DOHH2 (cell line): ENCODE data around the gene GTF3C1.

Experiments
- H3F3A ChIP-seq: fragments of 200-600 bp; sonication (generic), shearing (Covaris generic); 2 replicates; pipeline ENCODE4 v1.6.0; 2016; ENCODE audit warnings: antibody characterized with exemption, mild to moderate bottlenecking; ENCODE audit not compliant: control insufficient read depth, insufficient read depth
- H3K27ac ChIP-seq: fragments of 200-600 bp; sonication (generic); 2 replicates; pipeline ENCODE4 v1.5.1; 2014; ENCODE audit warnings: low read depth, mild to moderate bottlenecking, low read length, moderate library complexity
- H3K27me3 ChIP-seq: fragments of 200-600 bp; sonication (generic); 2 replicates; pipeline ENCODE4 v1.6.1; 2014; ENCODE audit warnings: mild to moderate bottlenecking, low read length, mixed read lengths; ENCODE audit not compliant: control insufficient read depth
- H3K36me3 ChIP-seq: fragments of 200-600 bp; sonication (generic); 2 replicates; pipeline ENCODE4 v1.6.1; 2014; ENCODE audit warnings: mild to moderate bottlenecking, low read length, moderate library complexity, mixed read lengths; ENCODE audit not compliant: control insufficient read depth
- H3K4me1 ChIP-seq: fragments of 200-600 bp; sonication (generic); 2 replicates; pipeline ENCODE4 v1.6.1; 2014; ENCODE audit warnings: mild to moderate bottlenecking, low read length, mixed read lengths; ENCODE audit not compliant: control insufficient read depth
- H3K4me2 ChIP-seq: fragments of 200-600 bp; sonication (generic); 2 replicates; pipeline ENCODE4 v1.6.0; 2014; ENCODE audit warnings: mild to moderate bottlenecking, low read length, moderate library complexity
- H3K4me3 ChIP-seq: fragments of 200-600 bp; sonication (generic); 2 replicates; pipeline ENCODE4 v1.5.1; 2014; ENCODE audit warnings: mild to moderate bottlenecking, low read length, mixed read lengths
- H3K79me2 ChIP-seq: fragments of 200-600 bp; sonication (generic); 2 replicates; pipeline ENCODE4 v1.6.1; 2014; ENCODE audit warnings: mild to moderate bottlenecking, low read length, mixed read lengths; ENCODE audit not compliant: control insufficient read depth
- H3K9me2 ChIP-seq: fragments of 200-600 bp; sonication (generic); replicated peaks from 2 replicates; pipeline ENCODE4 v1.6.1; 2014; ENCODE audit warnings: mild to moderate bottlenecking, low read length, mixed read lengths; ENCODE audit not compliant: control insufficient read depth
- H3K9me3 ChIP-seq: fragments of 200-600 bp; sonication (generic); 2 replicates; pipeline ENCODE4 v1.6.1; 2014; ENCODE audit warnings: antibody characterized with exemption, low read length, mixed read lengths; ENCODE audit not compliant: control insufficient read depth, insufficient read depth
- H4K20me1 ChIP-seq: fragments of 200-600 bp; sonication (generic); 2 replicates; pipeline ENCODE4 v1.6.0; 2014; ENCODE audit warnings: low read depth, mild to moderate bottlenecking, antibody characterized with exemption, low read length, moderate library complexity; ENCODE audit not compliant: control insufficient read depth, insufficient read depth
- CTCF ChIP-seq: fragments of 200-600 bp; sonication (generic); IDR thresholded peaks from one replicate; pipeline ENCODE4 v1.5.1; 2014; ENCODE audit warnings: antibody characterized with exemption, mild to moderate bottlenecking, low read depth, low read length; ENCODE audit not compliant: poor library complexity, severe bottlenecking
- EZH2phosphoT487 ChIP-seq: fragments of 200-600 bp; sonication (generic); IDR thresholded peaks from 2 replicates; pipeline ENCODE4 v1.6.1; 2017; ENCODE audit warnings: borderline replicate concordance, mild to moderate bottlenecking, antibody characterized with exemption, low read length, moderate library complexity, mixed read lengths

GTF3C1 gene

GRCh38 chr16:27474041-27474440 lies 75.7 kb downstream of the GTF3C1 start:
- H3K27me3 ChIP-seq, result no peaks in the 10 kb centered on the region
- H3K9me3 ChIP-seq, result no peaks in the 10 kb centered on the region
- no peaks in the 10 kb centered on the region for H3K9me2 ChIP-seq
- H3K27ac ChIP-seq, result no peak overlapping the region
- no peaks in the 10 kb centered on the region for H3K79me2 ChIP-seq
- no peaks in the 10 kb centered on the region for H4K20me1 ChIP-seq
- no peak overlapping the region for H3K4me2 ChIP-seq
- peaks cover 57% of the 10 kb centered on the region for H3K36me3 ChIP-seq
- no peaks in the 10 kb centered on the region for H3F3A ChIP-seq
- TF ChIP-seq CTCF, result no peak
- no peak for TF ChIP-seq EZH2phosphoT487
- H3K4me1 ChIP-seq, result no peaks in the 10 kb centered on the region
- H3K4me3 ChIP-seq, result no peak overlapping the region

DNA sequence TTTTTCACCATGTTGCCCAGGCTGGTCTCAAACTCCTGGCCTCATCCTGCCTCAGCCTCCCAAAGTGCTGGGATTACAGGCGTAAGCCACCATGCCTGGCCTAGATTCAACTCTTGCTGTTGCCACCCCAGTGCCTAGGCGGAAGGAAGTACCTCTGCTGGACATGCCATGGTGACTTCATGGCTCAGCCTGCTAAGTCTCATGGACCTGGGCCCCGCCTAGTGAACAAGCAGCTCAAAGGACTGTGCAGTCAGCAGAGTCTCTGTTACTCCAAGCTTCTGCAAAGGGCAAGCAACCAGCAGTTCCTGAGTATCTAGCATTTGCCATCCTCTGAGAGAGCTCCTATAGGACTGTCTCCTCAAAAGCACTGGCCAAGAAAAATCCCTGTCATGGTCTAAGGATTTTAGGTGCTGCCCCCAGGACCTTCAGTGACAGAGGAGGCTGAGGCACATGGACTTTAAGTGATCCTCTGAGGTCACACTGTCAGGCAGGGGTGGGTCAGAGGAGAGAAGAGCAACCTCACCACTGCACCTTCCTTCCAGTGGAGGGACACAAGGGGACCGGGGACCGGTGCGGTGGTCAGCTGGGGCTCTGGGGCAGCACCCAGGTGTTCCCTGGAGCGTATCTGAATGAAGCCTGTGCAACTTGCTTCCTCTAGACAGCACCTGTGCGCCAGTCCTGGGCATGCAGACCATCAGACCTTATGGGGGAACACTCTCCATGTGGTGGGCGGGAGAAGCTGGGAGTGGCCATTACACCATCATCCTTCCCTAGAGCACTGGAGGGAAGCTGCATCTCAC lies 76.4 kb downstream of the GTF3C1 start:
- H3K4me2 ChIP-seq, result no peak overlapping the region
- no peak overlapping the region for H3K27ac ChIP-seq
- H3K9me3 ChIP-seq, result no peaks in the 10 kb centered on the region
- H3K9me2 ChIP-seq, result no peaks in the 10 kb centered on the region
- TF ChIP-seq EZH2phosphoT487 (no peak), CTCF (no peak)
- H3K4me3 ChIP-seq, result no peak overlapping the region
- no peaks in the 10 kb centered on the region for H3F3A ChIP-seq
- no peaks in the 10 kb centered on the region for H3K79me2 ChIP-seq
- no peaks in the 10 kb centered on the region for H4K20me1 ChIP-seq
- H3K4me1 ChIP-seq, result no peaks in the 10 kb centered on the region
- H3K27me3 ChIP-seq, result no peaks in the 10 kb centered on the region
- peaks cover 57% of the 10 kb centered on the region for H3K36me3 ChIP-seq

DNA sequence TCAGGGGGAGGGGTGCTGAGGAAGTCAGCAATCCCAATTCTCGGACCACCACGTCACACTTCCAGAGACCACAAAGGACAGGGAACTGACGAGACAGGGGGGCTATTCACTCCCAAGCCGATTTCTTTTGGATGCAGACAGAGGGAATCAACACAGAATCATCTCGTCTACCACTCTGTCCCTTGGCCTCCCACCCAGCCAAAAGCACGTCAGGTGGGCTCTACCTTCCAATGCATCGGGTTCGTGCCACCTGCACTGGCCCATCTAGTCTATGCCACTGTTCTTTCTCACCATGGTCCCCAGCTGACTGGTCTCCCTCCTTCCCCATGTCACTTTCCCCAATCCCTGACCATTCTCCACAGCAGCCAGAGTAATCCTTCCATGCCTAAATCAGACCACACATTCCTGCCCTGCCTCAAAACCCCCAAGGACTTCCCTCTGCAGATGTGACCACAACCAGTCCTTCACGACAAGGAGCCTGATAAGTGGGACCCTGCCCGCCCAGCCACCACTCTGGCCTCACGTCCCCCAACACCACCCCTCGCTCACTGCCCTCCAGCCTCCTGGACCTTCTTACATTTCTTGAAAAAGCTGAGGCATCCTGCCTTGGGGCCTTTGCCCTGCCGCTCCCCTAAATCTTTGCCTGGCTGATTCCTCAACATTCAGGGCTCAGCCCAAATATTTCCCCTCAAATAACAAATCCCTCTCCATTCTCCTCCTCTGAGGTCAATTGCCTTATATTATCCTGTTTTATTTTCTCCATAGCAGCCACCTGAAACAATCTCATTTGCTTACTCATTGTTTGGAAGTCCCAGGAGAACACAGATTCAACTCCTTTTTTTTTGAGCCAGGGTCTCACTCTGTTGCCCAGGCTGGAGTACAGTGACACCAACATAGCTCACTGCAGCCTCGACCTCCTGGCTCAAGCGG lies 77.4 kb downstream of the GTF3C1 start:
- no peak for TF ChIP-seq CTCF
- TF ChIP-seq EZH2phosphoT487, result no peak
- no peaks in the 10 kb centered on the region for H3K4me1 ChIP-seq
- no peaks in the 10 kb centered on the region for H3K79me2 ChIP-seq
- no peak overlapping the region for H3K4me3 ChIP-seq
- H3K27ac ChIP-seq, result no peak overlapping the region
- no peaks in the 10 kb centered on the region for H3F3A ChIP-seq
- H3K9me2 ChIP-seq, result no peaks in the 10 kb centered on the region
- H3K4me2 ChIP-seq, result no peak overlapping the region
- no peaks in the 10 kb centered on the region for H3K27me3 ChIP-seq
- H4K20me1 ChIP-seq, result no peaks in the 10 kb centered on the region
- H3K9me3 ChIP-seq, result no peaks in the 10 kb centered on the region
- H3K36me3 ChIP-seq, result peaks cover 59% of the 10 kb centered on the region
